Effector memory CD4-positive, alpha-beta T cell (primary cell): Measurements from ENCODE around the gene C11orf21.

ENCODE experiments used
- DNase-seq, 3 donors: peaks; one replicate each; pipeline ENCODE4 v3.0.0-alpha.2; 2020
- H3K27ac ChIP-seq: 2 replicates; pipeline ENCODE4 v1.7.0; 2013; ENCODE audit warnings: mild to moderate bottlenecking, low read length, moderate library complexity; ENCODE audit not compliant: insufficient read depth, poor library complexity, severe bottlenecking
- H3K27me3 ChIP-seq: replicated peaks from 2 replicates; pipeline ENCODE4 v1.7.0; 2013; ENCODE audit warnings: mild to moderate bottlenecking, low read length; ENCODE audit not compliant: insufficient read depth, control insufficient read depth, poor library complexity, severe bottlenecking
- H3K36me3 ChIP-seq: 2 replicates; pipeline ENCODE4 v1.7.0; 2013; ENCODE audit warnings: mild to moderate bottlenecking, low read length, moderate library complexity; ENCODE audit not compliant: control insufficient read depth, insufficient read depth
- H3K4me1 ChIP-seq: 2 replicates; pipeline ENCODE4 v1.7.0; 2013; ENCODE audit warnings: low read length, mild to moderate bottlenecking; ENCODE audit not compliant: control insufficient read depth, insufficient read depth, poor library complexity, severe bottlenecking
- H3K4me3 ChIP-seq: 2 replicates; pipeline ENCODE4 v1.7.0; 2013; ENCODE audit warnings: low read length, low read depth, mild to moderate bottlenecking; ENCODE audit not compliant: insufficient read depth, poor library complexity, severe bottlenecking
- H3K9me3 ChIP-seq: 2 replicates; pipeline ENCODE4 v1.7.0; 2013; ENCODE audit warnings: mild to moderate bottlenecking, low read length, moderate library complexity; ENCODE audit not compliant: control insufficient read depth

Gene C11orf21

DNA sequence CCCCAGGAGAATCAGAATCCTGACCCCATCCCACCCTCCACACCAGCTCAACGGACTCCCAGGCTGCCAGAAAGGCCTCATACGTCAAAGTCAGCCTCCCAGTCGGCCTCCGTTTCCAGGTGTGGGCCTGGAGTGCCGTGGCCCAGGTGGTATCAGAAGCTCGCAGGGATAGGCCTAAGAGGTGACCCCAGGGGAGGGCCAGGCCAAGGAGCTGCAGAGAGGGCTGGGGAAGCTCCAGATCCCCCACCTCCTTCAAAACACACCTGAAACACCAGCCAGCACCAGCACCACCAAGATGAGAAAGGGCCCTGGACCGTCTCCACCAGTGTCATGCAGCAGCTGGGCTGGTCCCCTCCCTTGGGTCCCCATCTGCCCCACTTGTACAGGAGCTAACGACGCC, 51.7 kb downstream of the C11orf21 start:
- Histone ChIP-seq H3K27ac (no peak overlapping the region), H3K4me1 (no peaks in the 10 kb centered on the region), H3K9me3 (no peaks in the 10 kb centered on the region), H3K4me3 (no peak overlapping the region), H3K27me3 (no peaks in the 10 kb centered on the region), H3K36me3 (no peaks in the 10 kb centered on the region)
- DNase-seq = no peak

GRCh38 chr11:2249189-2249916, 52.4 kb downstream of the C11orf21 start:
- Histone ChIP-seq H3K27me3 (no peaks in the 10 kb centered on the region), H3K4me1 (no peaks in the 10 kb centered on the region), H3K4me3 (no peak overlapping the region), H3K27ac (no peak overlapping the region), H3K36me3 (no peaks in the 10 kb centered on the region), H3K9me3 (no peaks in the 10 kb centered on the region)
- no peak for DNase-seq

DNA sequence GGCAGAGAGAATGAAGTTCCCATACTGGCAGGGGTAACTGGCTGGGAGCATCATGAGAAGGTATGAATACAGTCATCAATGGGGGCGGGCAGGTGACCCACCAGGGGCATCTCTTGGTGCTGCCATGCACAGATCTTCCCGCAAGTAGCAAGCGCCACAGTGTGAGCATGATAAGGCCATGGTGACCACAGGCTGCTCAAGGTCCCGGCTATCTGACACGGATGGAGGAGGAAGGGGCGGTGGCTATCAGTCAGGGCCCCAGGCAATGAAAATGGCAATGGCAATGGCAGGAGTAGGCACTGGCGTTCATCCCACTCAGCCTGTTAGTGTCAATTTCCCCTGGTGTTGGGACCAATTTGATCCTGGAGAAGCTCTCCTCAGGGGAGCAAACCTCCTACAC, 53.0 kb downstream of the C11orf21 start:
- H3K27me3 ChIP-seq = no peaks in the 10 kb centered on the region
- H3K4me1 ChIP-seq = no peaks in the 10 kb centered on the region
- no peak overlapping the region for H3K4me3 ChIP-seq
- no peaks in the 10 kb centered on the region for H3K9me3 ChIP-seq
- DNase-seq = no peak
- H3K36me3 ChIP-seq = no peaks in the 10 kb centered on the region
- no peak overlapping the region for H3K27ac ChIP-seq

- no peak for DNase-seq
- Histone ChIP-seq H3K4me1 (no peaks in the 10 kb centered on the region), H3K27ac (no peak overlapping the region), H3K9me3 (no peaks in the 10 kb centered on the region), H3K27me3 (no peaks in the 10 kb centered on the region), H3K36me3 (no peaks in the 10 kb centered on the region), H3K4me3 (no peak overlapping the region)
Measured at GRCh38 chr11:2248242-2248641, 53.5 kb downstream of the C11orf21 start.

GRCh38 chr11:2247496-2247895, 54.2 kb downstream of the C11orf21 start:
- Histone ChIP-seq H3K36me3 (no peaks in the 10 kb centered on the region), H3K9me3 (no peaks in the 10 kb centered on the region), H3K27ac (no peak overlapping the region), H3K4me3 (no peak overlapping the region), H3K4me1 (no peaks in the 10 kb centered on the region), H3K27me3 (no peaks in the 10 kb centered on the region)
- no peak for DNase-seq
